HepG2 (cell line): ENCODE data around the gene RNU5B-1. TPM values are rescaled to one million over a fixed set of nuclear protein-coding genes. Genes with fewer than 3 reads are reported as not detected.

ENCODE experiments used
- ASH2L ChIP-seq: fragments of 300-600, 200-600 bp; sonication (generic); IDR thresholded peaks from 2 replicates; pipeline ENCODE4 v1.7.0; 2017; ENCODE audit warnings: low read depth, mild to moderate bottlenecking, moderate library complexity, mixed read lengths, low read length; ENCODE audit not compliant: insufficient read length
- CREM ChIP-seq, 2 experiments: sonication (generic) in 1 of 2; formaldehyde crosslinking in 1 of 2; IDR thresholded peaks; 2 replicates each; pipeline versions ENCODE4 v1.4.0 to v1.6.1; 2016 to 2020; ENCODE audit warnings: antibody characterized with exemption in 1 of 2, mild to moderate bottlenecking in 1 of 2, missing genetic modification reagents in 1 of 2
- IKZF4 ChIP-seq: sonication (generic); formaldehyde crosslinking; IDR thresholded peaks from 2 replicates; pipeline ENCODE4 v1.5.1; 2020; ENCODE audit warnings: borderline replicate concordance, mild to moderate bottlenecking, low read depth, missing genetic modification reagents; ENCODE audit errors: not compliant biosample characterization
- MXD1 ChIP-seq: sonication (generic); formaldehyde crosslinking; IDR thresholded peaks from 2 replicates; pipeline ENCODE4 v1.4.0; 2020; ENCODE audit warnings: mild to moderate bottlenecking, missing genetic modification reagents
- NFE2L1 ChIP-seq: sonication (generic); formaldehyde crosslinking; IDR thresholded peaks from 2 replicates; pipeline ENCODE4 v1.4.0; 2020; ENCODE audit warnings: missing genetic modification reagents, mild to moderate bottlenecking, borderline replicate concordance
- PHF21A ChIP-seq: sonication (generic); formaldehyde crosslinking; IDR thresholded peaks from 2 replicates; pipeline ENCODE4 v1.5.0; 2020; ENCODE audit warnings: mild to moderate bottlenecking, missing genetic modification reagents
- PITX1 ChIP-seq: sonication (generic); formaldehyde crosslinking; IDR thresholded peaks from 2 replicates; pipeline ENCODE4 v1.5.1; 2020; ENCODE audit warnings: mild to moderate bottlenecking, missing genetic modification reagents
- SETDB1 ChIP-seq: sonication (generic); formaldehyde crosslinking; IDR thresholded peaks from 2 replicates; pipeline ENCODE4 v1.5.1; 2020; ENCODE audit warnings: missing genetic modification reagents, mild to moderate bottlenecking, borderline replicate concordance
- TCF7L2 ChIP-seq: IDR thresholded peaks from 2 replicates; pipeline ENCODE4 v1.6.1; 2011; ENCODE audit warnings: mild to moderate bottlenecking, low read depth, low read length, moderate library complexity
- ZNF34 ChIP-seq: sonication (generic); formaldehyde crosslinking; IDR thresholded peaks from 2 replicates; pipeline ENCODE4 v1.4.0; 2020; ENCODE audit warnings: mild to moderate bottlenecking, missing genetic modification reagents, borderline replicate concordance
- ZNF382 ChIP-seq: sonication (generic); formaldehyde crosslinking; IDR thresholded peaks from 2 replicates; pipeline ENCODE4 v1.5.0; 2020; ENCODE audit warnings: missing genetic modification reagents, mild to moderate bottlenecking, borderline replicate concordance
- ZNF430 ChIP-seq: sonication (generic); formaldehyde crosslinking; IDR thresholded peaks from 2 replicates; pipeline ENCODE4 v1.9.0; 2021; ENCODE audit warnings: mild to moderate bottlenecking, missing genetic modification reagents
- ZNF550 ChIP-seq: sonication (generic); formaldehyde crosslinking; IDR thresholded peaks from 2 replicates; pipeline ENCODE4 v1.4.0; 2020; ENCODE audit warnings: mild to moderate bottlenecking, missing genetic modification reagents, borderline replicate concordance
- ZNF556 ChIP-seq: sonication (generic); formaldehyde crosslinking; IDR thresholded peaks from 2 replicates; pipeline ENCODE4 v1.4.0; 2020; ENCODE audit warnings: mild to moderate bottlenecking, missing genetic modification reagents, borderline replicate concordance
- polyA plus RNA-seq, 8 experiments: library from polyadenylated mRNA; depleted of rRNA in 3 of 8; stranded (reverse) in 7 of 8; unstranded in 1 of 8; fragments of >200 nt; fragmentation: Illumina TruSeq in 4 of 8; extraction: Trizol in 4 of 8; gene quantifications; 2 replicates each; pipeline versions ENCODE4 v1.2.1 to v1.2.3, GENCODE V29; 2011 to 2016; ENCODE audit warnings: low read depth in 4 of 8, missing spikeins in 1 of 8, mixed read lengths in 1 of 8; ENCODE audit not compliant: insufficient read depth in 1 of 8
- total RNA-seq, 5 experiments: library from RNA; depleted of rRNA; stranded (reverse); fragments of >200 nt; fragmentation: Illumina TruSeq; extraction: Trizol; gene quantifications; 2 replicates each; pipeline ENCODE4 v1.2.3, GENCODE V29; 2016; ENCODE audit warnings: low read depth in 1 of 5
- TF ChIP-seq, protein P1 (sequence below): sonication (generic); formaldehyde crosslinking; IDR thresholded peaks from 2 replicates; pipeline ENCODE4 v1.5.1; 2020; ENCODE audit warnings: mild to moderate bottlenecking, moderate library complexity, missing genetic modification reagents
- TF ChIP-seq, protein P2 (sequence below): IDR thresholded peaks from 2 replicates; pipeline ENCODE4 v1.6.1; 2016; ENCODE audit warnings: mild to moderate bottlenecking
- TF ChIP-seq, protein P3 (sequence below): sonication (generic); formaldehyde crosslinking; conservative IDR thresholded peaks from 2 replicates; pipeline ENCODE4 v1.8.0; 2022; ENCODE audit warnings: mild to moderate bottlenecking, moderate library complexity, missing genetic modification reagents
- TF ChIP-seq, protein P4 (sequence below): sonication (generic); formaldehyde crosslinking; IDR thresholded peaks from 2 replicates; pipeline ENCODE4 v1.4.0; 2020; ENCODE audit warnings: mild to moderate bottlenecking, missing genetic modification reagents, borderline replicate concordance

The RNU5B-1 gene
- total and polyA plus RNA-seq, 2 of the 13 experiments (the other 11 are each of a cell fraction or from before 2014, with no cell fraction given): 1,646 TPM; not detected in 1

GRCh38 chr15:65312400-65312916 lies 8.0 kb downstream of the RNU5B-1 start (continued):
- TF ChIP-seq MXD1 (CRISPR knock-in tag) (no peak), NFE2L1 (CRISPR knock-in tag) (no peak), IKZF4 (CRISPR knock-in tag) (no peak), TCF7L2 (peak; percentile 65), ASH2L (peak; percentile 42), PHF21A (CRISPR knock-in tag) (peak; percentile 48; the same call in 1 of the 2 replicates), ZNF430 (no peak), ZNF34 (CRISPR knock-in tag) (no peak), ZNF382 (CRISPR knock-in tag) (no peak), ZNF550 (no peak), CREM (IDR thresholded peaks at IDR 0.05) (peak; percentile 70), CREM (CRISPR knock-in tag; IDR thresholded peaks at IDR 0.05) (no peak), PITX1 (CRISPR knock-in tag) (peak; percentile 93), SETDB1 (CRISPR knock-in tag) (no peak), ZNF556 (no peak)
- TF ChIP-seq, protein P1, sequence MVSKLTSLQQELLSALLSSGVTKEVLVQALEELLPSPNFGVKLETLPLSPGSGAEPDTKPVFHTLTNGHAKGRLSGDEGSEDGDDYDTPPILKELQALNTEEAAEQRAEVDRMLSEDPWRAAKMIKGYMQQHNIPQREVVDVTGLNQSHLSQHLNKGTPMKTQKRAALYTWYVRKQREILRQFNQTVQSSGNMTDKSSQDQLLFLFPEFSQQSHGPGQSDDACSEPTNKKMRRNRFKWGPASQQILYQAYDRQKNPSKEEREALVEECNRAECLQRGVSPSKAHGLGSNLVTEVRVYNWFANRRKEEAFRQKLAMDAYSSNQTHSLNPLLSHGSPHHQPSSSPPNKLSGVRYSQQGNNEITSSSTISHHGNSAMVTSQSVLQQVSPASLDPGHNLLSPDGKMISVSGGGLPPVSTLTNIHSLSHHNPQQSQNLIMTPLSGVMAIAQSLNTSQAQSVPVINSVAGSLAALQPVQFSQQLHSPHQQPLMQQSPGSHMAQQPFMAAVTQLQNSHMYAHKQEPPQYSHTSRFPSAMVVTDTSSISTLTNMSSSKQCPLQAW (CRISPR knock-in tag): peak; percentile 29; the same call in 1 of the 2 replicates
- TF ChIP-seq, protein P2, sequence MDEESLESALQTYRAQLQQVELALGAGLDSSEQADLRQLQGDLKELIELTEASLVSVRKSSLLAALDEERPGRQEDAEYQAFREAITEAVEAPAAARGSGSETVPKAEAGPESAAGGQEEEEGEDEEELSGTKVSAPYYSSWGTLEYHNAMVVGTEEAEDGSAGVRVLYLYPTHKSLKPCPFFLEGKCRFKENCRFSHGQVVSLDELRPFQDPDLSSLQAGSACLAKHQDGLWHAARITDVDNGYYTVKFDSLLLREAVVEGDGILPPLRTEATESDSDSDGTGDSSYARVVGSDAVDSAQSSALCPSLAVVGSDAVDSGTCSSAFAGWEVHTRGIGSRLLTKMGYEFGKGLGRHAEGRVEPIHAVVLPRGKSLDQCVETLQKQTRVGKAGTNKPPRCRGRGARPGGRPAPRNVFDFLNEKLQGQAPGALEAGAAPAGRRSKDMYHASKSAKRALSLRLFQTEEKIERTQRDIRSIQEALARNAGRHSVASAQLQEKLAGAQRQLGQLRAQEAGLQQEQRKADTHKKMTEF (CRISPR knock-in tag): peak; percentile 76; the same call in 1 of the 2 replicates
- TF ChIP-seq, protein P3, sequence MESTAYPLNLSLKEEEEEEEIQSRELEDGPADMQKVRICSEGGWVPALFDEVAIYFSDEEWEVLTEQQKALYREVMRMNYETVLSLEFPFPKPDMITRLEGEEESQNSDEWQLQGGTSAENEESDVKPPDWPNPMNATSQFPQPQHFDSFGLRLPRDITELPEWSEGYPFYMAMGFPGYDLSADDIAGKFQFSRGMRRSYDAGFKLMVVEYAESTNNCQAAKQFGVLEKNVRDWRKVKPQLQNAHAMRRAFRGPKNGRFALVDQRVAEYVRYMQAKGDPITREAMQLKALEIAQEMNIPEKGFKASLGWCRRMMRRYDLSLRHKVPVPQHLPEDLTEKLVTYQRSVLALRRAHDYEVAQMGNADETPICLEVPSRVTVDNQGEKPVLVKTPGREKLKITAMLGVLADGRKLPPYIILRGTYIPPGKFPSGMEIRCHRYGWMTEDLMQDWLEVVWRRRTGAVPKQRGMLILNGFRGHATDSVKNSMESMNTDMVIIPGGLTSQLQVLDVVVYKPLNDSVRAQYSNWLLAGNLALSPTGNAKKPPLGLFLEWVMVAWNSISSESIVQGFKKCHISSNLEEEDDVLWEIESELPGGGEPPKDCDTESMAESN (CRISPR knock-in tag): no peak
- TF ChIP-seq, protein P4, sequence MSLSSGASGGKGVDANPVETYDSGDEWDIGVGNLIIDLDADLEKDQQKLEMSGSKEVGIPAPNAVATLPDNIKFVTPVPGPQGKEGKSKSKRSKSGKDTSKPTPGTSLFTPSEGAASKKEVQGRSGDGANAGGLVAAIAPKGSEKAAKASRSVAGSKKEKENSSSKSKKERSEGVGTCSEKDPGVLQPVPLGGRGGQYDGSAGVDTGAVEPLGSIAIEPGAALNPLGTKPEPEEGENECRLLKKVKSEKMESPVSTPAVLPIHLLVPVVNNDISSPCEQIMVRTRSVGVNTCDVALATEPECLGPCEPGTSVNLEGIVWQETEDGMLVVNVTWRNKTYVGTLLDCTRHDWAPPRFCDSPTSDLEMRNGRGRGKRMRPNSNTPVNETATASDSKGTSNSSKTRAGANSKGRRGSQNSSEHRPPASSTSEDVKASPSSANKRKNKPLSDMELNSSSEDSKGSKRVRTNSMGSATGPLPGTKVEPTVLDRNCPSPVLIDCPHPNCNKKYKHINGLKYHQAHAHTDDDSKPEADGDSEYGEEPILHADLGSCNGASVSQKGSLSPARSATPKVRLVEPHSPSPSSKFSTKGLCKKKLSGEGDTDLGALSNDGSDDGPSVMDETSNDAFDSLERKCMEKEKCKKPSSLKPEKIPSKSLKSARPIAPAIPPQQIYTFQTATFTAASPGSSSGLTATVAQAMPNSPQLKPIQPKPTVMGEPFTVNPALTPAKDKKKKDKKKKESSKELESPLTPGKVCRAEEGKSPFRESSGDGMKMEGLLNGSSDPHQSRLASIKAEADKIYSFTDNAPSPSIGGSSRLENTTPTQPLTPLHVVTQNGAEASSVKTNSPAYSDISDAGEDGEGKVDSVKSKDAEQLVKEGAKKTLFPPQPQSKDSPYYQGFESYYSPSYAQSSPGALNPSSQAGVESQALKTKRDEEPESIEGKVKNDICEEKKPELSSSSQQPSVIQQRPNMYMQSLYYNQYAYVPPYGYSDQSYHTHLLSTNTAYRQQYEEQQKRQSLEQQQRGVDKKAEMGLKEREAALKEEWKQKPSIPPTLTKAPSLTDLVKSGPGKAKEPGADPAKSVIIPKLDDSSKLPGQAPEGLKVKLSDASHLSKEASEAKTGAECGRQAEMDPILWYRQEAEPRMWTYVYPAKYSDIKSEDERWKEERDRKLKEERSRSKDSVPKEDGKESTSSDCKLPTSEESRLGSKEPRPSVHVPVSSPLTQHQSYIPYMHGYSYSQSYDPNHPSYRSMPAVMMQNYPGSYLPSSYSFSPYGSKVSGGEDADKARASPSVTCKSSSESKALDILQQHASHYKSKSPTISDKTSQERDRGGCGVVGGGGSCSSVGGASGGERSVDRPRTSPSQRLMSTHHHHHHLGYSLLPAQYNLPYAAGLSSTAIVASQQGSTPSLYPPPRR (CRISPR knock-in tag): peak; percentile 63; the same call in 1 of the 2 replicates
